Keratinocyte (primary cell): ENCODE measurements around the gene SPECC1L. TPM values are rescaled to one million over a fixed set of nuclear protein-coding genes. Genes with fewer than 3 reads are reported as not detected.
"Not testable (repeated sequence)": the region's sequence is repeated elsewhere in the genome, so short reads cannot be mapped to it uniquely, and the experiment has no call there.

ENCODE experiments used
- DNase-seq: peaks from one replicate; pipeline ENCODE4 v3.0.0-alpha.2; 2011; ENCODE audit warnings: low read depth, missing footprints, low spot score
- FAIRE-seq: peaks from 2 replicates; lab custom pipeline; 2011; peaks lifted over from hg19 to GRCh38; lab: Jason Lieb, UNC
- H2AFZ ChIP-seq: 2 replicates; pipeline ENCODE4 v1.6.0; 2012; ENCODE audit warnings: low read length, control low read depth, inconsistent platforms; ENCODE audit not compliant: control insufficient read depth
- H3K27ac ChIP-seq: 2 replicates; pipeline ENCODE4 v1.5.1; 2011; ENCODE audit warnings: low read length; ENCODE audit not compliant: control insufficient read depth, insufficient read depth
- H3K27me3 ChIP-seq: 3 replicates; pipeline ENCODE4 v1.6.0; 2011; ENCODE audit warnings: low read length; ENCODE audit not compliant: control insufficient read depth, insufficient read depth; ENCODE audit errors: extremely low read depth
- H3K36me3 ChIP-seq, 2 experiments: 2 replicates in 1 of 2; 3 replicates in 1 of 2; pipeline ENCODE4 v1.5.1; 2011; ENCODE audit warnings: low read length in 2 of 2, mild to moderate bottlenecking in 1 of 2; ENCODE audit not compliant: control insufficient read depth in 2 of 2, insufficient read depth in 2 of 2; ENCODE audit errors: extremely low read depth in 1 of 2
- H3K4me1 ChIP-seq: 3 replicates; pipeline ENCODE4 v1.5.1; 2011; ENCODE audit warnings: low read length; ENCODE audit not compliant: control insufficient read depth, insufficient read depth; ENCODE audit errors: extremely low read depth
- H3K4me2 ChIP-seq: 3 replicates; pipeline ENCODE4 v1.6.0; 2011; ENCODE audit warnings: low read depth, low read length; ENCODE audit not compliant: control insufficient read depth, insufficient read depth; ENCODE audit errors: extremely low read depth
- H3K4me3 ChIP-seq, 3 experiments: fragments of 200-600 bp in 1 of 3; sonication (generic) in 1 of 3; 2 replicates in 2 of 3; 3 replicates in 1 of 3; pipeline ENCODE4 v1.5.1; 2011 to 2016; ENCODE audit warnings: low read length in 3 of 3, mild to moderate bottlenecking in 3 of 3, control low read depth in 2 of 3, inconsistent platforms in 1 of 3, low read depth in 1 of 3, mixed read lengths in 1 of 3, mixed run types in 1 of 3, moderate library complexity in 1 of 3; ENCODE audit not compliant: control insufficient read depth in 2 of 3, insufficient read depth in 2 of 3; ENCODE audit errors: extremely low read depth in 1 of 3
- H3K79me2 ChIP-seq: 2 replicates; pipeline ENCODE4 v1.6.0; 2012; ENCODE audit warnings: low read length; ENCODE audit not compliant: control insufficient read depth, insufficient read depth
- H3K9ac ChIP-seq: 3 replicates; pipeline ENCODE4 v1.6.0; 2011; ENCODE audit warnings: low read length; ENCODE audit not compliant: control insufficient read depth, insufficient read depth; ENCODE audit errors: extremely low read depth
- H3K9me1 ChIP-seq: 3 replicates; pipeline ENCODE4 v1.6.0; 2011; ENCODE audit warnings: low read length; ENCODE audit not compliant: control insufficient read depth, insufficient read depth; ENCODE audit errors: extremely low read depth
- H3K9me3 ChIP-seq: 2 replicates; pipeline ENCODE4 v1.5.1; 2012; ENCODE audit warnings: low read depth, low read length; ENCODE audit not compliant: control insufficient read depth
- H4K20me1 ChIP-seq: 3 replicates; pipeline ENCODE4 v1.6.0; 2011; ENCODE audit warnings: low read length; ENCODE audit not compliant: control insufficient read depth, insufficient read depth; ENCODE audit errors: extremely low read depth
- EZH2 ChIP-seq: IDR thresholded peaks from one replicate; pipeline ENCODE4 v1.6.1; 2012; ENCODE audit warnings: inconsistent platforms, mild to moderate bottlenecking, low read length, moderate library complexity
- dilution Hi-C: fragments of 300-500 bp; cut with MboI; formaldehyde crosslinking; loops from one replicate; pipeline ENCODE4 v1.7.0; 2020; ENCODE audit warnings: low sequenced_read_pairs; ENCODE audit not compliant: extremely low pct_ligation_motif_present
- polyA plus RNA-seq, 5 experiments: library from polyadenylated mRNA; depleted of rRNA in 3 of 5; stranded (reverse) in 3 of 5; stranded (forward) in 1 of 5; unstranded in 1 of 5; fragments of >200 nt; gene quantifications; 1 replicate in 1 of 5; 2 replicates in 3 of 5; 3 replicates in 1 of 5; pipeline versions ENCODE4 v1.2.1 to v1.2.3, GENCODE V29; 2011 to 2012; ENCODE audit warnings: missing spikeins in 2 of 5, low read depth in 1 of 5, low replicate concordance in 1 of 5
- TF ChIP-seq, protein P1 (sequence below), 3 experiments: IDR thresholded peaks in 1 of 3; conservative IDR thresholded peaks in 1 of 3; optimal IDR thresholded peaks in 1 of 3; 2 replicates in 2 of 3; 3 replicates in 1 of 3; pipeline versions ENCODE3 to v1.5.1; 2011; ENCODE audit warnings: low read length in 3 of 3, mild to moderate bottlenecking in 3 of 3, moderate library complexity in 2 of 3, control low read depth in 1 of 3, inconsistent platforms in 1 of 3; ENCODE audit not compliant: insufficient read depth in 2 of 3; ENCODE audit errors: extremely low read depth in 1 of 3

The SPECC1L gene
- polyA plus RNA-seq, 1 donor (not counting 4 experiments of a cell fraction or from before 2014, with no cell fraction given), result 19.3 TPM

DNA sequence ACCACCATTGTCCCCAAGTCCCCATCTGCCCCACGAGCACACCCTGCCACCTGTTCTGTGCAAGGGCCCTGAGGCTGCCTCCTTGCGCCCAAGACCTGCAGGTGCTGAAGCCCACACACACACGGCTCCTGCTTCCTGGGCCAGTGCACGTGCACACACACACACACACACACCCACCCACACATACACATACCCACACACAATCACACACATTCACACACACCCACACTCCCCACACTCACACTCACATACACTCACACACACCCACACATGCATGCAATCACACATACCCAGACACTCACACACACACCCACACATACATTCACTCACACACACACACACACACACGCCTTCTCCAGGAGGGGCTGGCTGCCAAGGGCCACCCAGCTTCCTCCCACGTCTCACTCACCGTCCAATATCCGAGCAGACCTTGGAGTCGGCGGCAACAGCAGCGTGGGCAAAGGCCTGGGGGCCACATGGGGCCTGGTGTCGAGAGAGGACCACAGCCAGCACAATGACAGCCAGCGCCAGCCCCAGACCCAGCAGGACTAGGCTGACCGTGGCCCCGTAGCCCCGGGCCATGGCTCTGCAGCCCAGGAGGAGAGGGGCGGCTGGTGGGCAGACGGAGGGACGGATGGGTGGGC lies 26.4 kb upstream of the SPECC1L start:
- H3K36me3 ChIP-seq, result no peaks in the 10 kb centered on the region
- H3K79me2 ChIP-seq, result no peaks in the 10 kb centered on the region
- peaks cover 5% of the 10 kb centered on the region for H3K4me1 ChIP-seq
- H4K20me1 ChIP-seq, result no peaks in the 10 kb centered on the region
- FAIRE-seq, result no peak
- H3K27ac ChIP-seq, result no peak overlapping the region
- H2AFZ ChIP-seq, result no peak overlapping the region
- no peaks in the 10 kb centered on the region for H3K9me1 ChIP-seq
- H3K9ac ChIP-seq, result no peak overlapping the region
- no peaks in the 10 kb centered on the region for H3K27me3 ChIP-seq
- H3K4me2 ChIP-seq, result no peak overlapping the region
- no peak overlapping the region for H3K4me3 ChIP-seq
- TF ChIP-seq, protein P1, sequence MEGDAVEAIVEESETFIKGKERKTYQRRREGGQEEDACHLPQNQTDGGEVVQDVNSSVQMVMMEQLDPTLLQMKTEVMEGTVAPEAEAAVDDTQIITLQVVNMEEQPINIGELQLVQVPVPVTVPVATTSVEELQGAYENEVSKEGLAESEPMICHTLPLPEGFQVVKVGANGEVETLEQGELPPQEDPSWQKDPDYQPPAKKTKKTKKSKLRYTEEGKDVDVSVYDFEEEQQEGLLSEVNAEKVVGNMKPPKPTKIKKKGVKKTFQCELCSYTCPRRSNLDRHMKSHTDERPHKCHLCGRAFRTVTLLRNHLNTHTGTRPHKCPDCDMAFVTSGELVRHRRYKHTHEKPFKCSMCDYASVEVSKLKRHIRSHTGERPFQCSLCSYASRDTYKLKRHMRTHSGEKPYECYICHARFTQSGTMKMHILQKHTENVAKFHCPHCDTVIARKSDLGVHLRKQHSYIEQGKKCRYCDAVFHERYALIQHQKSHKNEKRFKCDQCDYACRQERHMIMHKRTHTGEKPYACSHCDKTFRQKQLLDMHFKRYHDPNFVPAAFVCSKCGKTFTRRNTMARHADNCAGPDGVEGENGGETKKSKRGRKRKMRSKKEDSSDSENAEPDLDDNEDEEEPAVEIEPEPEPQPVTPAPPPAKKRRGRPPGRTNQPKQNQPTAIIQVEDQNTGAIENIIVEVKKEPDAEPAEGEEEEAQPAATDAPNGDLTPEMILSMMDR (optimal IDR thresholded peaks at IDR 0.05 in 1 of 3, IDR thresholded peaks at IDR 0.05 in 1 of 3, conservative IDR thresholded peaks at IDR 0.05 in 1 of 3; ENCODE audit: extremely low read depth in 1 of 3, insufficient read depth in 2 of 3, low read length in 3 of 3), result no peak
- no peak for TF ChIP-seq EZH2
- DNase-seq, result no peak
- no peaks in the 10 kb centered on the region for H3K9me3 ChIP-seq
- dilution Hi-C loops, result no loop called here

DNA sequence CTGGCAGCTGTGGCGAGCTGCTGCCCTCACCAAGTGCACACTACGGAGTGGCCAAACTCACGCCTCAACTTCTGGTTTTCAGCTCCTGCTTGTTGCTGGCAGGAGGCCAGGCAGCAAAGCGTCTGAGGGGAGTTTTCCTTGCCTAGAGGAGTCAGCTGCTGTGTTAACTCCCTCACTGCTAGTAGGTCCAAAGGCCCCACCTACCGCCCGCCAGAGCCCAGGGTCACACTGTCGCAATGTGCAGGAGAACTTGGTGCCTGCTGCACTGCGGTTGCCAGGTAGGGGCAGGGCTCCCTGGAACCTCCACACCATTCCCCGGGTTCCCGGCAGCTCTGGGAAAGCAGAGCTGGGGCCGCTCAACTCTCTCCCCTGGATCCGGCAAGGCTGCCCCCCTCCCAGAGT lies 25.6 kb upstream of the SPECC1L start, which contains the start of gene GGT5:
GGT5 (minus strand) TSS at position 53 of the 402 bp plus-strand sequence. CDS start 357 bp downstream, outside the sequence.
- H3K27ac ChIP-seq, DNase-seq, H3K9me1 ChIP-seq, dilution Hi-C loops, H3K79me2 ChIP-seq, H3K9me3 ChIP-seq, H3K27me3 ChIP-seq, H4K20me1 ChIP-seq, H3K4me3 ChIP-seq, H3K9ac ChIP-seq, H3K36me3 ChIP-seq, H3K4me2 ChIP-seq, FAIRE-seq, H3K4me1 ChIP-seq, H2AFZ ChIP-seq: not testable (repeated sequence)

DNA sequence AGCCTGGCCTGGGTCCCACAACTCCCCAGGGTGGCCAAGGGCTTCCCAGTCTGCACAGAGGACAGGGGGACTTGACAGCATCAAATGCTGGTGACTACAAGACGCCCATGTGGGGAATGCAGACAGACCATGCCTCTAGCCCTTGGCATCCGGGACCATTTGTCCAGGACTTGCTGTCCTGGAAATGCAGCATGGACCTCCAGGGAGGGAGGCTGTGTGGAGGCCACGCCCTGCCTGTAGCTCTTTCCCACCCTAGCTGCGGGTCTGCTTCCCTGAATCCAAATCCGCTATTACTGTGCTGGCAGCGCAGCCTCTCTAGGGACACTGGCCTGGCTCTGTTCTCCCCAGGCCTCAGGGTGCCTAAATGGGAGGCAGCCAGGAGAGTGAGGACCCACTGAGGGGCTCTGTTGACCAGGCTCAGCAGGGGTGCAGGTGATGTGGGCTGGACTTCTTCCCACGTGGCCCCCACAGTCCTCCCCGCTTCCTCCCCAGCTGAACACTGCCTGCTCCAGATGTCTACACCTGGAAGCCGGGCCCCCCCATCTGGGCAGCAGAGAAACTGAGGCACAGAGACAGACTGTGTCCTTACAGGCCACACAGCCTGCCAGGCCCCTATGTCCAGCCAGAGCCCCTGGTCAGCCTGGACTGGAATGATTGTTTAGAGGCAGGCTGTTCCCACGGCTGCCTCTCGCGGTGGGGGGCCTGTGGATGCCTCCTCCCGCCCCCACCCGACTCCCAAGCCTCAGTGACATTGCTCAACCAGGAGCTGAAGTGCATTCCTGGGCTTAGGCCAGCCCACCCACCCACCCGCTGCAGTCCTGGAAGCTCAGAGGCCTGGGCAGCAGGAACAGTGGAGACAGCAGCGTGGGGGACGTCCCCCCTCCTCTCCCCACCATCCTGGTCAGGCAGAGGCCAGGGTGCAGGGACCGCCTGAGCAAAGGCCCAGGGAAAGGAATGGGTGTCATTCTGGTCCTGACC lies 24.8 kb upstream of the SPECC1L start:
- H3K27ac ChIP-seq, H3K9me3 ChIP-seq, H3K9ac ChIP-seq, H3K4me1 ChIP-seq, H3K9me1 ChIP-seq, dilution Hi-C loops, H3K4me2 ChIP-seq, DNase-seq, FAIRE-seq, H3K4me3 ChIP-seq, H3K36me3 ChIP-seq, H3K79me2 ChIP-seq, H3K27me3 ChIP-seq, H2AFZ ChIP-seq, H4K20me1 ChIP-seq: not testable (repeated sequence)
